ENCODE measurements around the gene TMCO1. TPM values are rescaled to one million over a fixed set of nuclear protein-coding genes. Genes with fewer than 3 reads are reported as not detected.

Gene TMCO1
- polyA plus RNA-seq, 1 of the 3 experiments (the other 2 are of a cell fraction), result 54.4 TPM

DNA sequence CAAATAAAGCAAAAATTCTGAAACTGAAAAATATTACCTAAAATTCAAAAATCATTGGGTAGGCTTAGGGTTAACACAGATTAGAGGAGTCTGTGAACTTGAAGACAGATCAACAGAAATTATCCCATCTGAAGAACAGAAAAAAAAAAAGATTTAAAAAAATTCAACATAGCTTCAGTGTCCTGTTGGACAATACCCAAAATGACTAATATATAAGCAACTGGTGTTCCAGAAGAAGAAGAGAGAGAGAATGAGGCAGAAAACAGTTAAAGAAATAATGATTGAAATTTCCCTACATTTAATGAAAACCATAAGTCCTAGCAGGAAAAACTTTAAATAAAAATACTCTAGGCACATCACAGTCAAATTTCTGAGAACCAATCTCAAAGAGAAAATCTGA is 31.5 kb downstream of the TMCO1 start:
- peaks cover 43 to 71% of the 10 kb centered on the region in 2 experiments for H3K36me3 ChIP-seq (replicated peaks in 1 of 2; ENCODE audit: control insufficient read depth in 1 of 2, insufficient read depth in 2 of 2, low read length in 1 of 2)
- H2AFZ ChIP-seq (ENCODE audit: low read depth), result no peak overlapping the region; the same call in 1 of the 2 replicates
- peaks cover 6% of the 10 kb centered on the region for H3F3A ChIP-seq (replicated peaks; ENCODE audit: insufficient read depth)
- ChIA-PET CTCF (no interaction called here), POLR2A (no interaction called here)
- no peak overlapping the region for H3K4me2 ChIP-seq
- DNase-seq, result no peak
- no peak overlapping the region for H3K9ac ChIP-seq
- no peaks in the 10 kb centered on the region for H3K9me2 ChIP-seq
- H3K27me3 ChIP-seq (ENCODE audit: insufficient read depth), result no peaks in the 10 kb centered on the region
- H3K79me2 ChIP-seq (ENCODE audit: insufficient read depth), result peaks cover 18% of the 10 kb centered on the region; the same call in 1 of the 2 replicates
- no peak for TF ChIP-seq MXI1 (IDR thresholded peaks at IDR 0.05; ENCODE audit: low read depth, low read length)
- no peaks in the 10 kb centered on the region for H3K4me1 ChIP-seq (ENCODE audit: control insufficient read depth in 1 of 2, insufficient read depth in 2 of 2, low read depth in 1 of 2, low read length in 1 of 2)
- no peaks in the 10 kb centered on the region for H4K20me1 ChIP-seq (ENCODE audit: insufficient read depth)
- no peak overlapping the region; a peak in 1 of 4 replicates for H3K27ac ChIP-seq (ENCODE audit: low read depth in 2 of 2, low read length in 1 of 2)
- H3K4me3 ChIP-seq (ENCODE audit: low read depth in 2 of 2, low read length in 1 of 2), result no peak overlapping the region
- no peaks in the 10 kb centered on the region for H3K9me3 ChIP-seq

- no peaks in the 10 kb centered on the region for H3K27me3 ChIP-seq (ENCODE audit: insufficient read depth)
- DNase-seq, result no peak
- no peak overlapping the region for H3K4me2 ChIP-seq
- 94% methylated on average over 3 of the region's 3 CpGs for WGBS (ENCODE audit: low lambda C conversion rate)
- no peak overlapping the region for H3K27ac ChIP-seq (ENCODE audit: low read depth in 2 of 2, low read length in 1 of 2)
- no peaks in the 10 kb centered on the region for H3K9me2 ChIP-seq
- no peak overlapping the region for H2AFZ ChIP-seq (ENCODE audit: low read depth)
- H3K9ac ChIP-seq, result no peak overlapping the region
- H3K4me3 ChIP-seq (ENCODE audit: low read depth in 2 of 2, low read length in 1 of 2), result no peak overlapping the region
- no peak for TF ChIP-seq CHD2 (IDR thresholded peaks at IDR 0.05; ENCODE audit: low read length, partially characterized antibody)
- TF ChIP-seq FOXJ3 (CRISPR knock-in tag; IDR thresholded peaks at IDR 0.05), result no peak
- TF ChIP-seq ELF1 (IDR thresholded peaks at IDR 0.05), result no peak
- no peaks in the 10 kb centered on the region for H3K9me3 ChIP-seq
- CTCF ChIA-PET, result no interaction called here
- H3F3A ChIP-seq (replicated peaks; ENCODE audit: insufficient read depth), result peaks cover 6% of the 10 kb centered on the region
- no peaks in the 10 kb centered on the region for H3K4me1 ChIP-seq (ENCODE audit: control insufficient read depth in 1 of 2, insufficient read depth in 2 of 2, low read depth in 1 of 2, low read length in 1 of 2)
- H3K36me3 ChIP-seq (replicated peaks in 1 of 2; ENCODE audit: control insufficient read depth in 1 of 2, insufficient read depth in 2 of 2, low read length in 1 of 2), result peaks cover 38 to 58% of the 10 kb centered on the region in 2 experiments
- H3K79me2 ChIP-seq (ENCODE audit: insufficient read depth), result peaks cover 18% of the 10 kb centered on the region; the same call in 1 of the 2 replicates
- POLR2A ChIA-PET, result no interaction called here
- H4K20me1 ChIP-seq (ENCODE audit: insufficient read depth), result no peaks in the 10 kb centered on the region
Measured at GRCh38 chr1:165734906-165735305, 33.8 kb downstream of the TMCO1 start.

DNA sequence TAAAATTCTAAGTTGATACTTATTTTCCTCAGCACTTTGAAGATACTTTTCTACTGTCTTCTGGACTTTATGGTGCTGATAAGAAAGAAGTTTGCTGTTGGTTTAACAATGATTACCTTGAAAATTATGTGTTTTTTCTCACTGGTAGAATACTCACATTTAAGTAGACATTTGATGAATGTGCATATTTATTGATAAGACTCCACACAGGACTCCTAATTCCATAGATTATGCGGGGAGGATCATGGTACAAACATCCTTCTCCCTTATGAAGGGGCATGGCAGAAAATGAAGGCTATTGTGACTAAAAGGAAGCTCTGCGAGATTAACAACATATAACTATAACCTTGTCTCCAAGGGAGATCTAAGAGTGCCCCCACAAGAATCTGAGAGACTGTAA is 41.8 kb downstream of the TMCO1 start:
- no peaks in the 10 kb centered on the region for H3K4me1 ChIP-seq (ENCODE audit: control insufficient read depth in 1 of 2, insufficient read depth in 2 of 2, low read depth in 1 of 2, low read length in 1 of 2)
- 93% methylated on average over 2 of the region's 2 CpGs for WGBS (ENCODE audit: low lambda C conversion rate)
- H3F3A ChIP-seq (replicated peaks; ENCODE audit: insufficient read depth), result peaks cover 4% of the 10 kb centered on the region
- H3K79me2 ChIP-seq (ENCODE audit: insufficient read depth), result no peaks in the 10 kb centered on the region
- H3K27ac ChIP-seq (ENCODE audit: low read depth in 2 of 2, low read length in 1 of 2), result no peak overlapping the region
- no peaks in the 10 kb centered on the region for H4K20me1 ChIP-seq (ENCODE audit: insufficient read depth)
- no peak for DNase-seq
- H3K9me3 ChIP-seq, result no peaks in the 10 kb centered on the region
- TF ChIP-seq POLR2AphosphoS5 (IDR thresholded peaks at IDR 0.05; ENCODE audit: low read depth, low read length), result no peak
- TF ChIP-seq YY1 (IDR thresholded peaks at IDR 0.05; ENCODE audit: low read depth), result no peak
- TF ChIP-seq ELF1 (IDR thresholded peaks at IDR 0.05), result no peak
- TF ChIP-seq EP300 (IDR thresholded peaks at IDR 0.05; ENCODE audit: borderline replicate concordance in 1 of 2, low read depth in 1 of 2, low read length in 1 of 2), result no peak
- TF ChIP-seq RXRA (IDR thresholded peaks at IDR 0.05; ENCODE audit: borderline replicate concordance, low read depth), result no peak
- no peak for TF ChIP-seq FOXM1 (IDR thresholded peaks at IDR 0.05; ENCODE audit: low read depth)
- no peak for TF ChIP-seq MAX (IDR thresholded peaks at IDR 0.05; ENCODE audit: low read depth)
- no peak for TF ChIP-seq NRF1 (IDR thresholded peaks at IDR 0.05; ENCODE audit: low read depth, low read length)
- H2AFZ ChIP-seq (ENCODE audit: low read depth), result no peak overlapping the region
- peaks cover 22 to 32% of the 10 kb centered on the region in 2 experiments for H3K36me3 ChIP-seq (replicated peaks in 1 of 2; ENCODE audit: control insufficient read depth in 1 of 2, insufficient read depth in 2 of 2, low read length in 1 of 2)
- no peak overlapping the region for H3K4me2 ChIP-seq
- no peak overlapping the region for H3K4me3 ChIP-seq (ENCODE audit: low read depth in 2 of 2, low read length in 1 of 2)
- H3K27me3 ChIP-seq (ENCODE audit: insufficient read depth), result no peaks in the 10 kb centered on the region
- no peak overlapping the region for H3K9ac ChIP-seq
- CTCF ChIA-PET, result interaction anchor here (0.9 kb wide), 1 partner anchor 187 kb away, joined by 3 read pairs; no protein-coding TSS in a partner anchor
- POLR2A ChIA-PET, result no interaction called here
- H3K9me2 ChIP-seq, result no peaks in the 10 kb centered on the region

All from SK-N-SH (cell line).